Body of pancreas (tissue), 4 donors: Measurements from ENCODE around the gene HIGD1C.

ENCODE experiments used
- CTCF ChIP-seq, 7 experiments: fragments of 450-650 bp in 4 of 7; fragments of 200-600 bp in 3 of 7; sonication (generic) in 3 of 7; IDR thresholded peaks; one replicate each; pipeline ENCODE4 v1.5.1; 2016 to 2019; ENCODE audit warnings: antibody characterized with exemption in 7 of 7
- POLR2A ChIP-seq, 3 donors: fragments of 450-650 bp; IDR thresholded peaks; one replicate each; pipeline ENCODE4 v1.6.1; 2016; ENCODE audit warnings: antibody characterized with exemption in 3 of 3, mild to moderate bottlenecking in 2 of 3

DNA sequence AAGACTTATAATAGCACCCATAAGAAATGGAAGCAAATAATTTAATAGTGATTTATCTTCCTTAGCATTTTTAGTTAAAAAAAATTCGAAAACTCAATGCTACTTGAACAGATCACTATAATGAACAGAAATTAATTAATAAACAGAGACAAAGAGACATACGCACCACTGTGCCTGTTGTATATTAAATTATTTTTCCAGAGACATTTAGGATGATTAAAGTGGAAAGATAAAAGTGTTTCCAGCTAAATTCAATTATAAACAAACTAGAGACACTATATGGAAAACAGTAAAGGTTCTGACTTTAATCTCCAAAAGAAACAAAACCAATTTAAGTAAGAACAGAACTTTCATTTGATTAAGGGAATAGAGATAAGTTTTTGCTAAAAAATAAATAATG, 3.4 kb downstream of the HIGD1C start:
- TF ChIP-seq CTCF (IDR thresholded peaks at IDR 0.05): no peak
- TF ChIP-seq POLR2A (IDR thresholded peaks at IDR 0.05): no peak
